GM19397 (cell line): Measurements from ENCODE around the gene LACRT.
"Not testable (repeated sequence)": the region's sequence is repeated elsewhere in the genome, so short reads cannot be mapped to it uniquely, and the experiment has no call there.

Experiments
- ATAC-seq: cut with Tn5 transposase; IDR thresholded peaks from one replicate; pipeline ENCODE4 v1.9.1; 2021; ENCODE audit warnings: mild to moderate bottlenecking, moderate library complexity; ENCODE audit not compliant: unreplicated experiment

The LACRT gene, protein sequence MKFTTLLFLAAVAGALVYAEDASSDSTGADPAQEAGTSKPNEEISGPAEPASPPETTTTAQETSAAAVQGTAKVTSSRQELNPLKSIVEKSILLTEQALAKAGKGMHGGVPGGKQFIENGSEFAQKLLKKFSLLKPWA

DNA sequence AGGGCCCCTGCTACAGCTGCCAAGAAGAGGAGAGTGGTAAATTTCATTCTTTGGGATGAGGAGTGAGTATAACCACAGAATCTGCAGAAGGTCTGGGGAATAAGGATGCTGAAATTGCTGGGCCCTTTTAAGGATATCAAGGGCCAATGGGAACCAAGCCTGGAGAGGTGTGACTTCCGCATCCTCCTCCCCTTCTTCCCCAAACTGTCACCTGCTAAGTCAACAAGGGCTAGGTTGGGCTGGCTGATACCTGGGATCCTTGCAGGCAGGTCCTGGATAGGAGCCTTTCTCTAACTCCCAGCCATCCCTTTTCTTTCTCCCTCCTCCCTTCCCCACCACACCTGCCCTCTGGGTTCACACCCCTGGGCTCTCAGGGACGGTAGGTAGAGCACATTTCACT, at the start of gene LACRT:
Gene LACRT, minus strand, starts transcription at position 101 of the 400 bp plus-strand sequence. Its CDS starts 54 bp downstream, at position 47.
- ATAC-seq, result no peak

DNA sequence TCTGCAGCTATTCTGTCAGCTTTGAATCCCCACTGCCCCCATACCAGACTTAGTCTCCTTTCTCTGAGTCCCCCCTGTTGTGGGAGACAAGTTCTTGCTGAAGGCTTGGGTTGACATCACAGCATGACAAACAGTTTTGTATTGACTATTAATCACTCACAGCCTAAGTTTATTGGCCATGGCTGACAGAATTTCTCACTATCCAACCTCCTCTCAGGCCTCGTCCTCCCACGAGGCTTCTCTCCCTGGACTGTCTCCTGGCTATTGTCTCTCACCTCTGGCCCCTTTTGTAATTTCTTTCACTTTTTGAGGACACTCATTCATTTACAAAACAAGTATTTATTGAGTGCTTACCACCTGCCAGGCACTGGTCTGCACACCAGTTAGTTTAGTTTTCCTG, 48.7 kb upstream of the LACRT start:
- no peak for ATAC-seq

DNA sequence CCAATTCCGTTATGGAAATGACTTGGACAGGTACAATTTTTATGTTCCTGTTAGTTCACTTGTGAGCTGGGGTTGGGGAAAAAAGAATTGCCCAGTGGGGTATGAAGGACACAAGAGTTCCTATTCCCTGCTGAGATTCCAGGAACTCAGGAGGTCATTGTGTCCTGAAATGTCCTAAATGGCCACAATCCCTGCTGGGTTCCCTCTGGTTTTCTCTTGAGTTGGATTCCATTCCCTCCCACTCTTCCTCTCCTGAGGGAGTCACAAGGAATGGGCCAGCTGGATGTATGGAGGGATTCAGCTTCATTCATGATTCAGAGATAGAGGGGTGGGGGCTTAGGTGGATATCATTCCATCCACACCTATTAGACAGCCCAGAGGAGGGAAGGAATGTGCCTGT, 48.0 kb upstream of the LACRT start:
- ATAC-seq, result no peak

DNA sequence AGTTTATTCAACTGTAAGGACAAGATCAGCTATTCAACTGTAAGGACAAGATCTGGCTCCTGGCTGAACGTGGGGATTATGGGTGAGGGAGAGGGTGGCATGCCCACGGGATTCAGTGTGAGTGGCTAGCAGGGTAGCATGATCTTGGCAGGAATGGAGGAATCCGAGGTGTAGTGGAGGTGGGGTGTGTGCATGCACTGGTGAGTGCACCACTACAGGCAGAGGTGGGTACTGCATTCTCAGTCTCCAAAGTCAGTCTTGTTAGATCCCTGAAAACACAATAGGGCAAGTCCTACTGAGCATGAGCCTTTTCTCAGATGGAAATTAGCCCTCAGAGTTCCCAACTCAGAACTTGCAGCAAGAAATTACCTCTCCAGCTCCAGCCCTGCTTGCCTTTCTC, 45.7 kb upstream of the LACRT start:
- ATAC-seq, result no peak

DNA sequence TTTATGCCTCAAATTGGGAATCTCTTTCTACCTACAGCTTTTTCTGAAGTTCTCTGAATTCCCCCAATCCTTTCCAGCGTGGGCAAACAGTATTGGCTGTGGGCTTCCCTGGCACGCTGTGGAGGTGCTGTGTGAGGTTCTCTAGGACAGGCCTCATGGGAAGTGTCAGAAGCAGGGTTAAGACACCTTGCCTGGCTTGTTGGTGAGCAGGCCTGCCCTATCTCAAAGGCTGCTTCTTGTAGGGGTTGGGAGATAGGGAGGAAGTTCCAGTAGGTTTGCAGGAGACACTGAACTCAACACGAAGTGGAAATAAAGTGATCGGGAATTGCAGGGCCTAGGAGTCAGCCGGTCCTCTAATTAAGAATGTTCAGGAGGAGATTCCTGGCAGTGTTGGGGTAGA, 43.4 kb upstream of the LACRT start:
- ATAC-seq, result no peak

DNA sequence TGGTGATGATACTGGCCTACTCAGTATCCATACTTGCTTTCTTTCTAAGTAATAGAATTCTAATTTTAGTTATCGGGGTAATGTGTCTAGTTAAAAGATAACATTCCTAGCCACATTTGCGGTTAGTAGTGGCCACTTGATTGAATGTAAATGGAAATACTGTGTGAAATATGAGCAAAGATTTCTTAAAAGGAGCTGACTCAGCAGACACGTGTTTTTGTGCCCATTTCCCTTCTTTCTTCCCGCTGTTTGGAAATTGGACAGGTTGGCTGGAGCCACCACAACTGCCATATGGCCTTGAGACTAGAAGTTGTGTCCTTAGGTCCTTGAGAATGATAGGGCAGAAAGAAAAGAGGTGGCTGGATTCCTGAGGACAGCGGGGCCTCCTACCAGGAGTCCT, 33.2 kb upstream of the LACRT start:
- ATAC-seq, result no peak

DNA sequence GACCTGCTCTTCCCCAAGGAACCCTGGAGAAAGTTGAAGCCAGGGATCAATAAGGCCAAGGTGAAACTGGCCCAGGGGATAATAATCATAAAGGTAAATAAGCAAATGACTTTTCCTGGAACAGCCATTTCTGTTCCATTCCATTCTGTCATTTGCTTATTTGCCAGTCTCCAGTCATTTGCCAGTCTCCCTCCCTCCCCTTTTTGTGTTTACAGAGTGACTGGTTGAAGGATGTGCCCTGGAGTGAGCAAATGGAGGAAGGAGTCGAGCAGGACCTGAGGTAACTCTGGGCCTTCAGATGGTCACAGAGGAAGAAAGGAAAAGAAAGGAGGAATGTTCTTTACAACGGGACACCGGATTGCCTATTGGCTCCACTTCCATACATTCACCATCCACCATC, 31.3 kb upstream of the LACRT start:
- ATAC-seq, result no peak

DNA sequence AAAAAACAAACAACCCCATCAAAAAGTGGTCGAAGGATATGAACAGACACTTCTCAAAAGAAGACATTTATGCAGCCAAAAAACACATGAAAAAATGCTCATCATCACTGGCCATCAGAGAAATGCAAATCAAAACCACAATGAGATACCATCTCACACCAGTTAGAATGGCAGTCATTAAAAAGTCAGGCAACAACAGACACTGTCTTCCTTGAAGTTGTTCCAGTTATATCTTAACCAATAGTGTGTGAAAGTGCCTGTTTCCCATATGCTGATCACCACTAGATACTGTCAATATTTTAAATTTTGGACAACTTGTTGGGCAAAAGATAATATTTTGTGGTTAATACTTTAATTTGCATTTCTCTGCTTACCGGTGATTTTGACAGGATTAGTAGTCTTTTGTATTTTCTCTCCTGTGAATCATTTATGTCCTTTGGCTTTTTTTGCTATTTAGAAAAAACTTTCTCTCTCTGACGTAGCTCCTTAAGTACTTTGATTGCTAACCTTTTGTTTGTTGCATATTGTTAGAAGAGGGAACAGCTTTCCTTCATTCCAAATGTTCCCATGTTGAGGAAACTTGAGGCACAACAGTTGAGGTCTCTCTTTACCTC, 30.4 kb upstream of the LACRT start:
- ATAC-seq, result not testable (repeated sequence)

DNA sequence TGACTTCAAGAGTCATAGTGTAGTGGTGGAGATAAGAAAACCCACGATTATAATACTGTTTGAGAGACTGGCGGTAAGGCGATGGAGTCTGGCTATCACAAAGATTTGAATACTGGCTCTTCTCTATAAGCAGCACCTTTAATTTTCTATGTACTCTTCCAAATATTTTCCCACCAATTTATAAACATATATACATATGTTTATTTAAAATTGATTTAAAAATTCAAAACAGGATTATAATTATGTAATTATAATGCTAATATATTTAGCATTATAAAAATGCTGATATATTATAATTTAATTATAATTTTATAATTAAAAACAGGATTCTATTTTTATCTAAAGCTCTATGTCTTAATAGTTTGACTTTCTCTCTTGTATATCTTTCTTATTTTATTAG, 28.9 kb upstream of the LACRT start:
- no peak for ATAC-seq

DNA sequence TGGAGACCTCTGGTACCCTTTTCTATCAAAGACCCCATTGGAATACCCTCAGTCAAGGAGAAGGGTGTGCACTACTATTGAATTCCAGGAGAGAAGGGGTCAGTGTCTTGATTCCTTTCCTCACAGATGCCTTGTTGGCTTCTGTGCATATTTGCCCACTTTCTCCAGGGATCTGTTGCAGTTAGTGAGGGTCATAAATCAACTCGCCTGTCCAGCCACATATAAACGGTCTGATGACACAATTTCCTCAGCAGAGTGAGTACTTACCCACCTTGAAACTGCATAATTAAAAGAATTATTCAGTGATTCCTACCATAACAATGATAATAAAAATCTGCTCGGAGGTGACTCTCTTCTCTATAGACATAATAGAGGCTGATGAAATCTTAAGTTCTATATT, 27.3 kb upstream of the LACRT start:
- no peak for ATAC-seq

DNA sequence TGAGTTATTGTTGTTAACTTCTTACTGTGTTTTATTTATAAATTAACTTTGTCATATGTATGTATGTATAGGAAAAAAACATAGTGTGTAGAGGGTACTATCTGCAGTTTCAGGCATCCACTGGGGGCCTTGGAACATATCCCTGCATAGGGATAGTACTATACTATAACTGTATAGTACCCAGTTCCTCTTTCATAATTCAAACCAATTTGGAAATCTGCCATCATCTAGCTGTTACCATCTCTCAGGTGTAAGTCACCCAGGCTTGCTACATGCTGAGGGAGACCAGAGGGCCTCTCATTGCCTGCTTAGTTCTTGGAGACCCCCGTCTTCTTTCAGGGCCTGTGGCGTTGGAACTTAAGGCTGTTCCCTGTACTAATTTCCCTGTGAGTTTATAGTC, 26.4 kb upstream of the LACRT start:
- ATAC-seq, result no peak

DNA sequence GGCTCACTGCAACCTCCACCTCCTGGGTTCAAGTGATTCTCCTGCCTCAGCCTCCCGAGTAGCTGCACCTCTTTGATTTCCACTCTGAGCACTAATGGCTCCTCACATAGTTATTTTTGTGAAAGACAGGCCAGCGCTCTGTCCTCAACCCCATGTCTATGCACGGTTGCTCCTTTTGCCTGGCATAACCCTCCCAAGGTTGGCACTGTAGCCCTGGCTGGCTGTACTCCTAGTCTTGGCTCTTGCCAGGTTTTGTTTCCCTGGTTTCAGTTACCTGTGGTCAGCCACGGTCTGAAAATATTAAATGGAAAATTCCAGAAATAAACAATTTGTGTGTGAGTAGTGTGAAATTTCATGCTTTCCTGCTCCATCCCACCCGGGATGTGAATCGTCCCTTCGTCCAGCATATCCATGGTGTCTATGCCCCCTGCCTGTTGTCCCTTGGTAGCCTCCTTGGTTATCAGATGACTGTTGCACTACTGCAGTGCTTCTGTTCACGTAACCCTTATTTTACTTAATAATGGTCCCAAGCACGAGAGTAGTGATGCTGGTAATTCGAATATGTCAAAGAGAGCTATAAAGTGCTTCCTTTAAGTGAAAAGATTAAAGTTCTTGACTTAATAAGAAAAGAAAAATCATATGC, 25.7 kb upstream of the LACRT start:
- no peak for ATAC-seq

DNA sequence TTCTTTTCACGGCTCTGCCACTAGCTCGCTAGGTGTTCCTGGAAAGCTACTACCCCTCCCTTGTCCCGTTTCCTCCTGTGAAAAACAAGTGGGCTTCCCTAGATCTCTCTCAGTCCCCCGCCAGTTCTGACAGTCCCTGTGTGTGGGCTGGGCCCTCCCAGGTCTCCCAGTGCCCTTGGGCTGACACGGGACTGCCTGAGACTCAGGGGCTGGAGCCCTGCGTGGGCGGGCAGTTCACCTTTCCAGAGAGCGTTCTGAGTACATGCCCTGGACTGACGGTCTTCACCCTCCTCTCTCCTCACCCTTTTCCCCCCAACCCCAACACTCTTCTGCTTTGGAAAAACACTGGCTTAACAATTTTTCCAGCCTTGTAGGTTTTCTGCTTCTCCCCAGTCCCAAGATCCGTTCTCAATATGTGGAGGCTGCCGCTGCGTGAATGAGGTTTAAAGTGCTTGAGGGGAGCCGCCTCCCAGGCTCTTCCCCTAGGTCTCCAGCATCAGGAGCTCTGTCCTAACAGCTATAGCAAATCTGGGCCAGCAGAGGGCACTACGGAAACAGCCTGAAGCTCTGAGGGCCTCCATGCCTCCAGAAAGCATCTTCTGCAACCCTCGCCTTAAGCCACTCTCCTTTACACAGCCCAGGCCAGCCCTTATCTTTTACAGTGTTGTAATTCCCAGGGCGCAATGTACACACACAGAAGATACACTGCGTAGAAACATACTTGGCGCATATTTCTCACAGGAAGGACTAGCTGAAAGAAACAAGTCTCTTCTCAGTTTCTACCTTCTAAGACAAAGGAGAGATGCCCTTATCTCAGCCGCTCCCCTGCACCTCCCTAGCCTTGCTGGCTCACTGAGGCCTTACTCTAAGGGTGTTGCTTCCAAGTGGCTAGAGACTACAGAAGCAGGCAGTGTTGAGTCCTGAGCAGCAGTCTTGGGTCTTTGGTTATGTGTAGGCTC, 23.9 kb upstream of the LACRT start:
- peak; percentile 64 for ATAC-seq

DNA sequence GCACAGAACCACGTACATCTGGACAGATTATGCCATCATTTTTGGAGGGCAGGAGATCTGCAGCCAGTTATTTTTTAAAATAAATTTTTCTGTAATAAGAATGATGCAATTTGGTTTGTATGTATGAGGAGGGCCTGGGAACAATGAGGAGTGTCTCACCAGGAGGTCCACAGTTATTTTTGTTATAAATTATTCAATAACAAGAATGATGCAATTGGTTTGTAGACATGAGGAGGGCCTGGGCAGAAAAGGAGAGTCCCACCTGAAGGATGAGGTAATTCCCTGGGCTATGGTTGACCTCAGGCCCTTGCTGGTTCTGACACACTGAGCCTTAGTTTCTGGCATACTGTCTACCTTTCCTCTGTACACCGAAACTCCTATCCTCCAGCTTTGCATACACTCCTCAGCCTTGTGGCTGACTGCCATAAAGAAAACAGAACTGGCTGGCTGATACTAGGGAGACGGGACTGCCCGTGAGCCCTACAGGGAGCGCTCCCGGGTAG, 22.5 kb upstream of the LACRT start:
- ATAC-seq, result no peak

DNA sequence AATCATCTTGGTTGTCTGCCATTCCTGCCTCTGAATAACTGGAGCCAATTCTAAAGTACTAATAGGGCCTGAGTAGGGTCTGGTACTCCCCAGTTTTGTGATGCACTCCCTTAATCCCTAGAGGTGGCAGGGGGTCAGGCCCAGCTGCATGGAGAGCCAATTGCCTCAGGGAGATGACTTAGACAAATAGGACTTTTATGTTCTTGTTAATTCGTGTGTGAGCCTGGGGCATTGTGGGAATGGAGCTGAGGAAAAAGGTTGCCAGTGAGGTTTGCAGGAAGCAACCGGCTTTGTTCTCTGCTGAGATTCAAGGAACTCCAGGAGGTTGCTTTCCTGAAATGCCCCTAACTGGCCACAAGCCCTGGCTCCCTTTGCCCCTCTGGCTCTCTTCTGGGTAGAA, 20.2 kb upstream of the LACRT start:
- no peak for ATAC-seq

DNA sequence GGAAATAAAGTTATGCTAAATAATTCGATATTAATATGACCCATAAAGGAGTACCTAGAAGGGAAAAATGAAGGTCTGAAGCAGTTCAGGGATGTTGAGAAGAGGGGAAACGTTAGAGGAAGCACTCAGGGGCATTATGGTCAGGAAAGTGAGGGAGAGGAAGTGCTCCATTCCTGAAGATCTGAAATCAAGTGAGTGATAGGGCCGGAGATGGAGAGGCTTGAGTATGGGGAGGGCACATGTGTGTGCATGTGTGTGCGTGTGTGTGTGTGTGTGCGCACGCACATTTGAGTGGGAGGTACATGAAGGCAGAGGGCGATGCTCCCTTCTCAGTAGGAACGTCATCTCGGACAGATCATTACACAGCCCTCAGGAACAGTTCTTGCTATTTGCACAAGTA, 18.3 kb upstream of the LACRT start:
- no peak for ATAC-seq

DNA sequence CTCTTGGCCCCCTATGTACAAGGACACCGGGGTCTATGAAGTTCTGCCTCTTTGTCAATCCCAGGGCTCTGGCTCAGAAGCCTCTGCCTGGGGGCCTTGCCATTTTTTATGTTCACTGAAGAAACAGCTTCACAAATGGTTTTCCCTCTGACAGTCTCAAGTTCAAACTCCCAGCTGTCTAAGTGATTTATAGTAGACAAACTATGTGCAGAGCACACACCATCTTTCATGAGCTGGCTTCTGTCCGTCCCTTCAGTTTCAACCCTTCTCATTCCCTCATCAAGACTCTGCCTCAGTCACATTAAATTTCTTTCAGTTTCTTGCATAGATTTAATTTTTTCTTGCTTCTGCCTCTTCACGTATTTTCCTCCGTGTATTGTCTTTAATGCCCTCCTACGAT, 16.2 kb upstream of the LACRT start:
- ATAC-seq, result no peak

DNA sequence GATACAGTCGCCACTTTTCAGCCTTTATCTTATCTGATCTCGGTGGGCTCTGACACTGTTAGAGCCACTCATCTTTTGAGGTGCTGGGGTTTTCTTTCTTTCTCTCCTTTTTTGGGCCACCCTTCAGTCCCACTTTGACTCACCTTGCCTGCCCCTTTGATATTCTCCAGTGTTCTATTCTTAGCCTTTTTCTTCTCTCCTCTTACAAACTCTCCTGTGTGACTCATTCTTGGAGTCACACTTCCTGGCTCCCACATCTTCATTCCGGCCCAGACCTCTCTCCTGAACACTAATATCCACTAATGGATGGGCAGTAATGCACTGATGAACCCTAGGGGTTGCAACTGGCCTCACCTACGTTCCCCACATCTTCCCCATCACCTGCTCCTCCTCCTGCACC, 15.7 kb upstream of the LACRT start:
- no peak for ATAC-seq

DNA sequence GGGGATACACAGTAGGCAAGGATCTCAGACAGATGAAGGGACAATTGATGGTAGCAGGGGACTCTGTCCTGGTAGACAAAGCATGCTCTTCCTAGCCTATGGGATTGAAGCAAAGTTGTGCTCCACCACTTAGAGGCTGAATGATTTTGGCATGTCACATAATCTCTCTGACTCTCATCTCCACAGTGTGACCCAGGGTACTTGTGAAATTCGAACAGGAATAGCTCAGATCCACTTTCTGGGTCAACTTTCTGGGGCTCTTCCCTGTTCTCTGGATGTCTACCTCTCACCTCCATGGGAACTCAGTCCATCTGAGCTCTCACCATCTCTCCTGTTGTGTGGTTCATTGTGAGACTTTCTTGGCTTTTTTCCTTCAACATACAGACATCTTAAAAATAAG, 15.1 kb upstream of the LACRT start:
- ATAC-seq, result no peak

DNA sequence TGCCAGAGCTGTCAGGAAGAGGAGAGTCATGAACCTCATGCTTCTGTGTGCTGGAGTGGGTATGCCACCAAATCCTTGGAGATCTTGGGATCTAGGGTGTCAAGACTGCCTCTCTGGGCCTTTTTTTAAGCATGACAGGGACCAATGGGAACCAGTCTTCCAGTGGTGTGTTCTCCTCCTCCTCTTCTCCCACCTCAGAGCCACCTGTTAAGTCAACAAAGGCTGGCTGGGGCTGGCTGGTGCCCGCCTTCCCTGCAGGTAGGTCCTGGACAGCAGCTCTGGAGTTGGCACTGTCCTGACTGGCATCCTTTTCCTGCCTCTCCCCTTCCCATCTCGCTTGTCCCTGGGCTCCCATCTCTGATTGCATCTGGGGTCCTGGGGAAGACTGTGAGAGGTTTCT, 13.6 kb upstream of the LACRT start, which contains the start of gene DCD:
Gene DCD, minus strand, starts transcription at position 101 of the 400 bp plus-strand sequence. Its CDS starts 62 bp downstream, at position 39.
- ATAC-seq, result no peak

DNA sequence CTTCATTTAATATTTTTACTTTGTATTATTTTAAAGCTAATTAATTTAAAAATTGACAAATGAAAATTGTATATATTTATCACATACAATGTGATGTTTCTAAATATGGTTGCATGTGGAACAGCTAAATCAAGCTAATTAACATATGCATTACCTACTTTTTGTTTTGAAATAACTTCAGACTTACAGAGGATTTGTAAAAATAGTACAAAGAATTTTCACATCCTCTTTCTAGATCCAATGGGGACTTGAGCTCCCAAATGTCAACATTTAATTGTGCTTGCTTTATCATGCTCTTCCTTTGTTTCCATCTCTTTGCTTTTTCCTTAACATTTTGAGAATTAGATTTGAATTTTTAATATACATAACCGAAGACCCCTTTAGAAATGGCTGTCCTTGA, 6.9 kb upstream of the LACRT start:
- ATAC-seq, result no peak
